Natural killer cell (primary cell): ENCODE data around the gene ADCK1. TPM values are rescaled to one million over a fixed set of nuclear protein-coding genes. Genes with fewer than 3 reads are reported as not detected.
"Not testable (repeated sequence)": the region's sequence is repeated elsewhere in the genome, so short reads cannot be mapped to it uniquely, and the experiment has no call there.

Experiments
- ATAC-seq, 3 donors: fragments of 150-1000 bp in 2 of 3; fragments of 200-7000 bp in 1 of 3; cut with Tn5 transposase; 1 replicate in 1 of 3; 2 replicates in 2 of 3; pipeline ENCODE4 v1.10.0; 2021; ENCODE audit warnings: mild to moderate bottlenecking in 2 of 3, moderate library complexity in 2 of 3
- DNase-seq, 2 donors: peaks; one replicate each; pipeline versions ENCODE4 v3.0.0 to v3.0.0-alpha.2; 2013 to 2021; ENCODE audit warnings: mixed read lengths in 1 of 2
- H3K27ac ChIP-seq: one replicate; pipeline ENCODE4 v1.5.1; 2013; ENCODE audit warnings: mild to moderate bottlenecking, low read length
- H3K27me3 ChIP-seq: one replicate; pipeline ENCODE4 v1.6.1; 2013; ENCODE audit warnings: low read length; ENCODE audit not compliant: control insufficient read depth, insufficient read depth
- H3K36me3 ChIP-seq: one replicate; pipeline ENCODE4 v1.6.1; 2013; ENCODE audit warnings: low read length; ENCODE audit not compliant: control insufficient read depth, insufficient read depth
- H3K4me1 ChIP-seq: one replicate; pipeline ENCODE4 v1.6.1; 2013; ENCODE audit warnings: low read length; ENCODE audit not compliant: control insufficient read depth, insufficient read depth
- H3K4me3 ChIP-seq: one replicate; pipeline ENCODE4 v1.5.1; 2013; ENCODE audit warnings: low read length
- H3K9me3 ChIP-seq: one replicate; pipeline ENCODE4 v1.6.1; 2013; ENCODE audit warnings: low read length; ENCODE audit not compliant: control insufficient read depth, insufficient read depth
- H3K27ac Mint-ChIP-seq, 2 donors: one replicate each; pipeline ENCODE4 v1.8.0; 2022; ENCODE audit warnings: mild to moderate bottlenecking in 2 of 2, mixed read lengths in 2 of 2, moderate library complexity in 1 of 2
- H3K27me3 Mint-ChIP-seq, 2 donors: one replicate each; pipeline ENCODE4 v1.8.0; 2022; ENCODE audit warnings: low read depth in 2 of 2, mixed read lengths in 2 of 2
- H3K36me3 Mint-ChIP-seq: one replicate; pipeline ENCODE4 v1.8.0; 2022; ENCODE audit warnings: mixed read lengths
- H3K4me1 Mint-ChIP-seq, 2 donors: one replicate each; pipeline ENCODE4 v1.8.0; 2022; ENCODE audit warnings: mixed read lengths in 2 of 2
- H3K4me3 Mint-ChIP-seq: one replicate; pipeline ENCODE4 v1.8.0; 2022; ENCODE audit warnings: mild to moderate bottlenecking, moderate library complexity, mixed read lengths
- H3K9me3 Mint-ChIP-seq, 2 donors: one replicate each; pipeline ENCODE4 v1.8.0; 2022; ENCODE audit warnings: mixed read lengths in 2 of 2
- CTCF ChIP-seq: fragments of 200-600 bp; IDR thresholded peaks from one replicate; pipeline ENCODE4 v1.8.0; 2022; ENCODE audit warnings: antibody characterized with exemption
- WGBS: methylation state at CpG from one replicate; pipeline ENCODE4 v1.1.7; 2013; ENCODE audit warnings: missing lambda C conversion rate; ENCODE audit not compliant: insufficient coverage; 5-methylcytosine and 5-hydroxymethylcytosine counted together
- intact Hi-C: fragments of 100-400 bp; cut with micrococcal nuclease; formaldehyde crosslinking; loops from one replicate; pipeline ENCODE4 v1.14.2; 2022
- total RNA-seq, 4 donors: library from RNA; stranded (reverse); fragments of 120-200 nt in 1 of 4; gene quantifications; one replicate each; pipeline versions ENCODE4 v1.2.3 to v1.2.4, GENCODE V29; 2013 to 2022

Gene ADCK1
- total RNA-seq, 3 donors from 2014 or later (not counting 1 experiment from before 2014, with no cell fraction given) = 8.0 to 9.2 (median 8.5) TPM

- DNase-seq (no peak), ATAC-seq (no peak)
- Mint-ChIP-seq H3K4me3 (no peak overlapping the region), H3K27ac (no peak overlapping the region), H3K4me1 (no peaks in the 10 kb centered on the region), H3K36me3 (no peaks in the 10 kb centered on the region), H3K9me3 (no peaks in the 10 kb centered on the region), H3K27me3 (no peaks in the 10 kb centered on the region)
- TF ChIP-seq CTCF = no peak
- WGBS = 95% methylated on average over 4 of the region's 6 CpGs
- Histone ChIP-seq H3K9me3 (no peaks in the 10 kb centered on the region), H3K4me3 (no peak overlapping the region), H3K4me1 (peaks cover 1% of the 10 kb centered on the region), H3K27me3 (no peaks in the 10 kb centered on the region), H3K27ac (no peak overlapping the region), H3K36me3 (no peaks in the 10 kb centered on the region)
- intact Hi-C loops = no loop called here
Measured at GRCh38 chr14:77805706-77806105, 5.8 kb downstream of the ADCK1 start.

GRCh38 chr14:77808250-77808649 lies 8.3 kb downstream of the ADCK1 start:
- no peaks in the 10 kb centered on the region for H3K27me3 ChIP-seq
- Mint-ChIP-seq H3K27ac (no peak overlapping the region), H3K36me3 (no peaks in the 10 kb centered on the region), H3K4me1 (no peaks in the 10 kb centered on the region), H3K27me3 (no peaks in the 10 kb centered on the region), H3K9me3 (no peaks in the 10 kb centered on the region), H3K4me3 (no peak overlapping the region)
- WGBS = 98% methylated on average over 3 of the region's 3 CpGs
- no peak for DNase-seq
- H3K4me1 ChIP-seq = no peaks in the 10 kb centered on the region
- no peak for TF ChIP-seq CTCF
- intact Hi-C loops = no loop called here
- no peak overlapping the region for H3K27ac ChIP-seq
- no peaks in the 10 kb centered on the region for H3K9me3 ChIP-seq
- H3K4me3 ChIP-seq = no peak overlapping the region
- no peak for ATAC-seq
- H3K36me3 ChIP-seq = no peaks in the 10 kb centered on the region

- TF ChIP-seq CTCF = no peak
- H3K36me3 ChIP-seq = no peaks in the 10 kb centered on the region
- Mint-ChIP-seq H3K4me3 (no peak overlapping the region), H3K4me1 (no peaks in the 10 kb centered on the region), H3K27me3 (no peaks in the 10 kb centered on the region), H3K27ac (no peak overlapping the region), H3K9me3 (no peaks in the 10 kb centered on the region), H3K36me3 (no peaks in the 10 kb centered on the region)
- no peak overlapping the region for H3K27ac ChIP-seq
- no peaks in the 10 kb centered on the region for H3K9me3 ChIP-seq
- no peak overlapping the region for H3K4me3 ChIP-seq
- DNase-seq (no peak), ATAC-seq (no peak)
- 90% methylated on average over 1 of the region's 1 CpG for WGBS
- H3K4me1 ChIP-seq = no peaks in the 10 kb centered on the region
- H3K27me3 ChIP-seq = no peaks in the 10 kb centered on the region
- intact Hi-C loops = no loop called here
Measured at GRCh38 chr14:77809011-77809410, 9.1 kb downstream of the ADCK1 start.

GRCh38 chr14:77812028-77812427 lies 12.1 kb downstream of the ADCK1 start:
- Mint-ChIP-seq H3K9me3 (no peaks in the 10 kb centered on the region), H3K27me3 (no peaks in the 10 kb centered on the region), H3K4me3 (no peak overlapping the region), H3K4me1 (no peaks in the 10 kb centered on the region), H3K36me3 (no peaks in the 10 kb centered on the region), H3K27ac (no peak overlapping the region)
- Histone ChIP-seq H3K36me3 (no peaks in the 10 kb centered on the region), H3K4me3 (no peak overlapping the region), H3K27ac (no peak overlapping the region), H3K27me3 (no peaks in the 10 kb centered on the region), H3K9me3 (no peaks in the 10 kb centered on the region), H3K4me1 (no peaks in the 10 kb centered on the region)
- DNase-seq = no peak
- TF ChIP-seq CTCF = no peak
- WGBS = 69% methylated on average over 2 of the region's 2 CpGs
- intact Hi-C loops = no loop called here
- ATAC-seq = no peak

GRCh38 chr14:77812682-77813081 lies 12.8 kb downstream of the ADCK1 start:
- intact Hi-C loops, H3K9me3 ChIP-seq, H3K4me3 Mint-ChIP-seq, ATAC-seq, H3K4me1 ChIP-seq, H3K9me3 Mint-ChIP-seq, H3K27ac ChIP-seq, H3K36me3 ChIP-seq, H3K27me3 Mint-ChIP-seq, H3K36me3 Mint-ChIP-seq, H3K27ac Mint-ChIP-seq, H3K27me3 ChIP-seq, DNase-seq, H3K4me1 Mint-ChIP-seq, H3K4me3 ChIP-seq: not testable (repeated sequence)
- WGBS = 93% methylated on average over 6 of the region's 6 CpGs
